T-helper 2 cell treated with Interferon-gamma antibody and Interleukin-4, amounts not matched to agents 100 ng/mL and 5 ng/mL, for 36 hours (primary cell): ENCODE data around the gene PTP4A2. TPM values are rescaled to one million over a fixed set of nuclear protein-coding genes. Genes with fewer than 3 reads are reported as not detected.
"Not testable (repeated sequence)": the region's sequence is repeated elsewhere in the genome, so short reads cannot be mapped to it uniquely, and the experiment has no call there.

Experiments
- intact Hi-C: fragments of 100-400 bp; cut with micrococcal nuclease; formaldehyde crosslinking; loops from one replicate; pipeline ENCODE4 v1.15.1; 2023
- total RNA-seq: library from RNA; stranded (reverse); gene quantifications from 2 replicates; pipeline ENCODE4 v1.2.3, GENCODE V29; 2022

The PTP4A2 gene
- total RNA-seq, 1 donor from 2014 or later, result 540 TPM

DNA sequence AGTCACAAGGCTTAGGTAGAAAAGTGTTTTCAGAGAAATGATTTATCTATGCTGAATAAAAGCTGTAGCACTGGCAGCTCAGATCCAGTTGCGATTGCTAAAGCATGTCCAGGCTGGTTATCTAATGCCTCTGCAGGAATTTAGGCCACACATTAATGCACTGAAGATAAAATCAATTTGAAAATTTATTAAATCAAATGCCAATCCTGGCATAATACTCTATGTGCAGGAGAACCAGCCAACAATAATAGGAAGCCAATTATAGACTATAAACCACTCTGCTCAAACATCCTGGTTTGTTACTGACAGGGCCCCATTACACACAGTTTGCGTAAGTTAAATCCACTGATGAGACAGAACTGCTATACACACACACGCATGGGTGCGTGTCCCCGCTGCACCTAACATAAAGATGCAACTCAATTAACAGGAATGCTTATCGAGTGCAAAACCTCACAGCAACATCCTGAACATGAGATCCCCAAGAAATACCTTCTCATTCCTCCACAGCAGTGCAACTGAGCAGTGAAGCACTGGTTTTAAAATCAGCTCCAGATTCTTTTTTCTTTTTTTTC is 40.6 kb downstream of the PTP4A2 start:
- intact Hi-C loops, result no loop called here

DNA sequence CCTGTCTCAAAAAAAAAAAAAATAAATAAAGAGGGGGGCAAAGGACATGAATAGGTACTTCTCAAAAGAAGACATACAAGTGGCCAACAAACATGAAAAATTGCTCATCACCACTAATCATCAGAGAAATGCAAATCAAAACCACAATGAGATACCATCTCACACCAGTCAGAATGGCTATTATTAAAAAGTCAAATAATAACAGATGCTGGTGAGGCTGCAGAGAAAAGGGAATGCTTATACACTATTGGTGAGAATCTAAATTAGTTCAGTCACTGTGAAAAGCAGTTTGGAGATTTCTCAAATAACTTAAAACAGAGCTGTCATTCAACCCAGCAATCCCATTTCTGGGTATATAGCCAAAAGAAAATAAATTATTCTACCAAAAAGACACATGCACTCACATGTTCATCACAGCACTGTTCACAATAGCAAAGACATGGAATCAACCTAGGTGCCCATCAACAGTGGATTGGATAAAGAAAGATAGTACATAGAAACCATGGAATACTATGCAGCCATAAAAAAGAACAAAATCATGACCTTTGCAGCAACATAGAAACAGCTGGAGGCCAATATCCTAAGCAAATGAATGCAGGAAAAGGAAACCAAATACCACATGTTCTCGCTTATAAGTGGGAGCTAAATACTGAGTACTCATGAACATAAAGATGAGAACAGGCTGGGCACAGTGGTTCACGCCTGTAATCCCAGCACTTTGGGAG is 42.5 kb downstream of the PTP4A2 start:
- intact Hi-C loops, result not testable (repeated sequence)

DNA sequence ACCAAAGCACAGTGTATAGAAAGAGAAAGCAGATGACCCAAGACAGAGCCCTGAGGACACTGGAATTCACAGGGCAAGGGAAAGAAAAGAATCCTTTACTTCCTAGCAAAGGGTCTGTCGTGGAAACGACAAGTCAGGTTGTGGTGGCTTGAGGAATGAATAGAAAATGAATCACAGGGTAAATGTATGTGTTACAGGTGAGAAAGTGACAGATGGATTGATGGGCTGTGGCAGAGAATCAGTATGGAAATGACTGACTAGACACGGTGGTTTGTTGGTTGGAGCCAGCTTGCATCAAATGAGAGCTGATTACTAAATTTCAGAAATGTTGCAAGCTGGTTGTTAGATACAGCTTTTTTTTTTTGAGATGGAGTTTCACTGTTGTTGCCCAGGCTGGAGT is 46.9 kb downstream of the PTP4A2 start:
- intact Hi-C loops, result loop anchor here (5.0 kb wide), 1 partner anchor 64 kb away; no protein-coding TSS in a partner anchor

DNA sequence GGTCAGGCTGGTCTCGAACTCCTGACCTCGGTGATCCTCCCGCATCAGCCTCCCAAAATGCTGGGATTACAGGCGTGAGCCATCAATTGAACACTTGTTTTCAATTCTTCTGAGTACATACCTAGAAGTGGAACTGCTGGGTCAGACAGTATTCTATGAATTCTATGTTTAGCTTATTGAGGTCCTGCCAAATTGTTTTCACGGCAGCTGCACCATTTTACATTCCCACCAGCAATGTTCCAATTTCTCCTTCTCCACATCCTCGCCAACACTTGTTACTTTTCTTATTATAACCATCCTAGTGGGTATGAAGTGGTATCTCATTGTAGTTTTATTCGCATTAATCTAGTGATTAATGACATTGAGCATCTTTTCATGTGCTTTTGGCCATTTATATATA is 49.9 kb downstream of the PTP4A2 start:
- intact Hi-C loops, result no loop called here

DNA sequence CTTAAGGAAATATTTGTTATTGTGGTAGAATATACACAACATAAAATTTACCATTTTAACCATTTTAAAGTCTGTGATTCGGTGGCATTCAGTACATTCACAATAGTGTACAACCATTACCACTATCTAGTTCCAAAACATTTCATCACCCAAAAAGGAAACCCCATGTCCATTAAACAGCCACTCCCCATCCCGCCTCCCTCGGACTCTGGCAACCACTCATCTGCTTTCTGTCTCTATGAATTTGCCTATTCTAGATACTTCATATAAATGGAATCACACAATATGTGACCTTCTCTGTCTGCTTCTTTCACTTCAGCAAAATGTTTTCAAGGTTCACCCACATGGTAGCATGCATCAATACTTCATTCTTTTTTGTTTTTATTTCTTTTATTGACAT is 51.3 kb downstream of the PTP4A2 start:
- intact Hi-C loops, result no loop called here

DNA sequence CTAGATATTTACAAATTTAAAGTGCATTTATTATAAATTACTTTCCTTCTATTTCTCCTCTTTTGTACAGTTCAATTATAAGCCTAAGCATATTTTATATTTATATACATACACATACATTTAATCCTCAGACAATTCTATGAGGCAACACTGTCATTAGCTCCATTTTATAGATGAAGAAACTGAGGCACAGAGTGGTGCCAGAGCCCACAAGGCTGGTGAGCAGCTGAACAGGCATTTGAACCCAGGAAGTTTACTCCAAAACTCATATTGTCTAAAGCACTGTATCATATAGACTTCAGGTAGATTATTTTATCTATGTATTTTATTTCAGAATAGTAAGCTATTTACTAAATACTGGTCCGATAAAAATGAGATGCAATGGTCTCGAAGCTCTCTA is 52.3 kb downstream of the PTP4A2 start:
- intact Hi-C loops, result no loop called here

DNA sequence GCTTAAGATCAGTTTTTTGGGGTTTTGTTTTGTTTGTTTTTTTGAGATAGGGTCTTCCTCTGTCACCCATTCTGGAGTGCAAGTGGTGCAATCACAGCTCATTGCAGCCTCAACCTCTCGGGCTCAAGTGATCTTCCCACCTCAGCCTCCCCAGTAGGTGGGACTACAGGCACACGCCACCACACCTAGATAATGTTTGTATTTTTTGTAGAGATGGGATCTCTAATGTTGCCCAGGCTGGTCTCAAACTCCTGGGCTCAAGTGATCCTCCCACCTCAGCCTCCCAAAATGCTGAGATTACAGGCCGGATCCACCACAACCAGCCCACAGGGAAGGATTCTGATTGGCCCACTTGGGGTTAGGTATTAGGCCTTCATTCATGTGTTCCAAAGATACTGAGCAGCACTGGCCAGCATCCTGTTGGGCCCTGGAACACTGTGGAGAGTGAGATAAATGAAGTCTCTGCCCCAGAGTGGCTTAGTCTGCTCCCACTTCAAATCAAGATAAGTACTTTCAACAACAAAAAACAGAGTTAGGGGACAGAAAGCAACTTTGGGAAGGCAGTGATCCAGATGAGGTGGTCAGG is 54.7 kb downstream of the PTP4A2 start:
- intact Hi-C loops, result no loop called here

DNA sequence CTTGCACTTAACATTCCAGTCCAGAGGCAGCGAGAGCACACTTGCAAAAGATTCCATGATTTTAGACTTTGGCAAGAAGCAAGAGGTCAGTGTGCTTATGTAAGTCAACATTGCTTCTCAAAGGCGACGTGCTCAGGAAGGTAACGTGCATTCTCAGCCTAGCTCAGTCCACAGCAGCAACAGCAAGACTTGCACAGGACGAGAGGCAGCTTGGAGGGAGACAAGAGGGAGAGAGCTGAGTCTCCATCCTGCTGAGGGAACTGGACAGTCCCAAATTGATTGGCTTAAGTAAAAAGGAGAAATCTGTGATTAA is 56.5 kb downstream of the PTP4A2 start:
- intact Hi-C loops, result no loop called here

DNA sequence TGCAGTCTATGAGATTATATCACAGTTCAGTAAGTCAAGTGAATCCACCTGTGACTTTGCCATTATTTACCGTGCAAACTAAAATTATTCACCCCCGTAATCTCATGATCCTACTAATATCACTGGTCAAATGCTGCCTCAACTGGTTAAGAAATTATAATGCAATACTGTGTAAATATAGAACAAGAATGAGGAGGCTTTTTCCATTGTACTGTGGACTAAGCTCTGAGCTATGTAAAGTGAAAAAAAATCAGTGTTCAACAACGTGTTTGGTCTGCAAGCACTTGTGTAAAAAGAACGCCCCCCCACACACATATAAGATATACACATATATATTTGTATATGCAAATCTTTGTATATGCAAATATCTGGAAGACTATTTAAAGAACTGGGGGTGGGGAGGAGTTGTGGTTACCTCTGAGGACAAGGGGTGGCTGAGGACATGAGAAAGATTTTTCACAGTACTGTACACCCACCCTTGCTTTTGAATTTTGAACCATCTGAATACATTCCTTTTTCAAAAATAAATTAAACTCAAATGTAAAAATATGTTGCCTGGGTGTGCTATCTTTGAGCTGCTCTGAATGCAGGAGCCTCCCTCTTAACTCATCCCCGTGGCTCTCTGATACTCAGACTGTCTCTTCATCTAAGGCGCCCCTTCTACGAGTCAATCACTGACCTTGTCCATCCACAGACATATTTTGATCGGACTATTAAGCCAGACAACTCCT is 57.0 kb downstream of the PTP4A2 start:
- intact Hi-C loops, result no loop called here

DNA sequence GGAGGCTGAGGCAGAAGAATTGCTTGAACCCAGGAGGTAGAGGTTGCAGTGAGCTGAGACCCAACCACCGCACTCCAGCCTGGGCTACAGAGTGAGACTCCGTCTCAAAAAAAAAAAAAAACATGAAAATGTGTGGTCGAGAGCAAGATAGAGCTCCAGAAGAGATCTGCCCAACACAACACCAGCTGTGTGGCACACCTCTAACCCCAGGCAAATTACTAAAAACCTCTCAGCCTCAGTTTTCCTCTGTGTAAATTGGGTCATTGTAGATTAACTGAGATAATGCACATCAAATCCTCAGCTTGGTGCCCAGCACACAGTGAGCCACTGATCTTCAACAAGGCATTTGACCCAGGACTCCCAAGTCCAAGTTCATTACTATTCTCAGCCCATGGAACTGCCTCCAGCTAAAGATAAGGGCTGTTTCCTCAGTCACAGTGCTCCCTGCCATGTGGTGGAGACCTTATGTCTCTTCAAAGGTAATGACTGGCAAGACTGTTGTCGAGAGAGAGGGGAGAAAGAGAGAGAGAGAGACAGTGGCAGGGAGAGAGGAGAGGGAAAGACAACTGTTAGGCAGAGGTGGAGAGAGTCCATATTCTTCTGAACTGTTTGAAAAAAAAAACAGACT is 58.1 kb downstream of the PTP4A2 start:
- intact Hi-C loops, result no loop called here

DNA sequence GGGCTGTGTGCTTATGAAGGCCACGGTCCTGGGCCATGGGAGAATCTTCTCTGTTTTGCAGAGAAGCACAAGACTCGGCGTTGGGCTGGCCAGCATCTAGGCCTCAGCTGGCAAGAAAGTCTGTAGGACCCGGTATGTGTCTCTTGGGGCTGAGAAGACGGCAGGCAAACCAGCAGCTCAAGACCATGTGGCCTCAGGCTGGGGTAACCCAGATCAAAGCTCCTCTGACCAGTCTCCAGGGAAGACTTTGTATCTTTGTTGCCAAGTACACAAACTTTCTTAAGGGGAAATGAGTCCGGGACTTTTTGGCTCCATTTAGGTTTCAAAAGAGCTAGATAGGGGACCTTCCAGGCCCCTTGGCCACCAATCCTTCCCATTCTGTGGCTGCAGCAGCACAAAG is 60.1 kb downstream of the PTP4A2 start:
- intact Hi-C loops, result no loop called here

DNA sequence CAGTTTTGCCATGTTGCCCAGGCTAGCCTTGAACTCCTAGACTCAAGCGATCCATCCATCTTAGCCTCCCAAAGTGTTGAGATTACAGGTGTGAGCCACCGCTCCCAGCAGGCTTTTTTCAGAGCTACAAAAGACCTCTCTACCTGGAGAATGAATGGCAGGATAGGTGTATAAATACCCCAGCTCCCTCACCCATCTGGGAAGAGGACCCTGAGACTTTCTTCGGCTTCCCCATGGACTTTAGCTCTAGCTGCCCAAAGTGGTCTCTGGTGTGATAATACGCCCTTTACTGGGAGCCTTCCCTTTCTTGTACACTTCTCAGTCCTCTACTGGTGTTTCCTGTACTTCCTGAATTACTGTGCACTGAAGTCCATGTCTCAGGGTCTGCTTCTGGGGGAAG is 60.6 kb downstream of the PTP4A2 start:
- intact Hi-C loops, result no loop called here

DNA sequence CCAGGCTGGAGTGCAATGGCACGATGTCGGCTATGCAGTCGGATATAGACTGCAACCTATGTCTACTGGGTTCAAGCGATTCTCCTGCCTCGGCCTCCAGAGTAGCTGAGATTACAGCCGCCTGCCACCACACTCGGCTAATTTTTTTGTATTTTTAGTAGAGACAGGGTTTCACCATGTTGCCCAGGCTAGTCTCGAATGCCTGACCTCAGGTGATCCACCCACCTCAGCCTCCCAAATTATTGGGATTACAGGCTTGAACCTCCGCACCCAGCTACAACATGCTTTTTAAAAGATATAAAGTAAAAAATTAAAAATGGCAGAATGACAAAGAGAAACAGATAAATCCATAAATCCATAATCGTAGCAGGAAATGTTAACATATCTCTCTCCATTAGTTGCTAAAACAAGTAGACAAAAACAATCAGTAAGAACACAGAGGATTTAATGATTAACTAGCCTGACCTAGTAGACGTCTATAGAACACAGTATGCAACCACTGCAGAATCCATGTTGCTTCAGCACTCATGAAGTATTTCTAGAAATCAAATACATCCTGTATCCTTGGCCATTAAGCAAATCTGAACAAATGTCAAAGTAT is 62.4 kb downstream of the PTP4A2 start:
- intact Hi-C loops, result no loop called here

DNA sequence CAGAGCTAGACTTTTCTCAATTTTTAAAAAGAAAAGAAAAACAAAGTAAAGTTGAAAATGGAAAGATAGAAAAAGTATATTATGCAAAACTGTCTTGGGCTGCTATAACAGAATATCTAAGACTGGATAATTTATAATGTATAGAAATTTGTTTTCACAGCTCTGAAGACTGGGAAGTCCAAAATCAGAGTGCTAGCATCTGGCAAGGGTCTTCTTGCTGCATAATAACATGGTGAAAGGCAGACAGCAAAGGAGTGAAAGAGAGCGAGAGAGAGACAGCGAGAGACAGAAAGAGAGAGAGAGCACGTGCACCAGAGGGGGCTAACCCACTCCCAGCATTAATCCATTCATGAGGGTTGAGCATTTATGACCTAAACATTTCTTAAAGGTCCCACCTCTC is 63.2 kb downstream of the PTP4A2 start:
- intact Hi-C loops, result no loop called here

DNA sequence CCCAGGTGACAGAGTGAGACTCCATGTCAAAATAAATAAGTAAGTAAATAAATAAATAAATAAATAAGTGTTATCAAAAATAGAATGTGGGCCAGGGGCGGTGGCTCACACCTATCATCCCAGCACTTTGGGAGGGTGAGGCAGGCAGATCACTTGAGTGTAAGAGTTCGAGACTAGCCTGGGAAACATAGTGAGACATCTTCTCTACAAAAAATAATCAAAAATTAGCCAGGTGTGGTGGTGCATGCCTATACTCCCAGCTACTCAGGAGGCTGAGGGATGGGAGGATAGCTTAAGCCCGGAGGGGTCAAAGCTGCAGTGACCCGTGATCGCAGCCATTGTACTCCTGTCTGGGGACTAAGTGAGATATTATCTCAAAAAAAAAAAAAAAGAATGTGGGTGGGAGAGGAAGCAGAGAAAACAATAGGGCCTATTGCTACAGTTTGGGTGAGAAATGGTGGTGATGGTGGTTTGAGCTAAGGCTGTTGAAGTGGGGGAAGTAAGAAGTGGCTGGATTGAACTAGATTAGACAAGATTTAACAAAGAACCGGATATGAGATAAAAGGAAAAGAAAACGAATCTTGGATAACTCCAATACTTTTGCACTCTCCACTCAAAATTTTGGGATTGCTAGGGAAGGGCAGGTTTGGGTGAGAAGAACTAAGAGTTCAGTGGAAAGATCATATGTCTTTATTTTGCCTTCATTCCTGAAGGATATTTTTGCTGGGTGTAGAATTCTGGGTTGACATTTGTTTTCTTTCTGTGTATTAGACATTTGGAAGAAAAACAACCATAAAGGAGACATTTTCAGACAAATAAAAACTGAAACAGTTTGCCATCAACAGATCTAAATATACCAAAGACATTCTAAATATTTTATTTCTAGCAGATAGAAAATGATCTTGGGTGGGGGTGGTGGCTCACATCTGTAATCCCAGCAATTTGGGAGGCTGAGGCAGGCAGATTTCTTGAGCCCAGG is 65.2 kb downstream of the PTP4A2 start:
- intact Hi-C loops, result no loop called here

DNA sequence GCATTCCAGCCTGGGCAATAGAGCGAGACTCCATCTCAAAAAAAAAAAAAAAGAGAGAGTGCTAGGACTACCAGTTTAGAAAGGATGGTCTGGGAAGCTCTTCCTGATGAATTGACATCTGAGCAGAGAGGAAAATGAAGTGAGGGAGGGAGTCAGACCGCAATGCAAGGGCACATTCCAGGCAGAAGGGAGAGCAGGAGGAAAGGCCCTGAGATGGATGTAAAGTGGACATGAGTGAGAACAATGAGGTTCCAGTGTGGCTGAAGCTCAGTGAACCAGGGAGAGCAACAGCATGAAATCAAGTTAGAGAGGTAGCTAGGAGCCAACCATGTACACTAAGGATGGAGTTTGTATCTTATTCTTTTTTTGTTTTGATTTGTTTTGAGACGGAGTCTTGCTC is 66.5 kb downstream of the PTP4A2 start:
- intact Hi-C loops, result no loop called here

DNA sequence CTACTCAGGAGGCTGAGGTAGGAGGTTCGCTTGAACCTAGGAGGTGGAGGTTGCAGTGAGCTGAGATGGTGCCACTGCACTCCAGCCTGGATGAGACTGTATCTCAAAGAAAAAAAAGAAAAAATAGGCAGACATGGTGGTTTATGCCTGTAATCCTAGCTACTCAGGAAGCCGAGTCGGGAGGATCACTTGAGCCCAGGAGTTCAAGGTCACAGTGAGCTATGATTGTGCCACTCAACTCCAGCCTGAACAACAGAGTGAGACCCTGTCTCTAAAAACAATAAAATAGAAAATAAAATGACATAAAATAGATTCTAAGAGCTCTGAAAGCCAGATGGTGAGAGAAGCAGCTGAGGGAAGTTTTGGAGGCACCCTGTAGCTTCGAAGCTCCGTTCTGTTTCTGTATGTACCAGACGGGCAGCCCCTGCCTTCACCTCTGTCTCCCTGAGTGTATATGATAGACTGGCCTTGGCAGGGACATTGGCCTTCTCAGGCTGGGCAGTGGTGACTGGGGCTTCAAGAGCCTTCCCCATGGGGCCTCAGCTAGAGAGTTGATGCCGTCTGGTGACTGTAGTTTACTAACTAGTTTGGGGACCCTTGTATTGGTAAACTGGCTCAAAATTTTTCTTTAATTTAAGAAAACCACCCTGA is 68.0 kb downstream of the PTP4A2 start:
- intact Hi-C loops, result no loop called here

DNA sequence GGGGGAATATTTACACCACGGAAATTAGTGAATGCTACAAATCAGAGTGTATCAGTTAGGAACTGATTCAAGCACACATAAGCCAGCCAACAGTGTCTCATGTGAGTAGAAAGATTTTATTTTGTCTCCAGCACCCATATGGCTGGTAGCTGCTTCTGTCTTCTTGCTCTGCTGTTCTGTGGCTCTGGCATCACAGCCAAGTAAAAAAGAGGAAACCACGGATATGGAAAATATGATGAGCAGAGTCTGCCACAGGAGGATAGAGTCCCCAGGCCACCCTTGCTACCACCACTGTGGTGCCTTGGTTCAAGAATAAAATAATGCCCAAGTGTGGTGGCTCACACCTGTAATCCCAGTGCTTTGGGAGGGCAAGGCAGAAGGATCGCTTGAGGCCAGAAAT is 68.7 kb downstream of the PTP4A2 start:
- intact Hi-C loops, result no loop called here

DNA sequence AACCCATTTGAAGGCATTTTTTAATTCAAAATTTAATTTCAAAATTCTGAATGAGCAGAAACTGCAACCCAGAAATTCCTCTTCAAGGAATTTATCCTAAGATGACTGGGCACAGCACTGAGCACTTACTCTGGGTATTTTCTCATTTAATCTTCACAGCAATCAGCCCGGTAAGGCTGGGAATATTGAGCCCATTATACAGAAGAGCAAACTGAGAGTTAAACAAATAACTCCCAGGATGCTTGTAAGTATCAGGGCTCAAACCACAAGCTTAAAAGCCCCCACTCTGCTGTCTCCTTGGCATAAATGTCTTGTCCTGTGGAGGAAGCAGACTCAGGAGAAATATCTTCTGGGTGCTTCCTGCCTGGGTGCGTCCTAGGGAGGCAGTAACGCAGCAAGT is 69.3 kb downstream of the PTP4A2 start:
- intact Hi-C loops, result no loop called here

DNA sequence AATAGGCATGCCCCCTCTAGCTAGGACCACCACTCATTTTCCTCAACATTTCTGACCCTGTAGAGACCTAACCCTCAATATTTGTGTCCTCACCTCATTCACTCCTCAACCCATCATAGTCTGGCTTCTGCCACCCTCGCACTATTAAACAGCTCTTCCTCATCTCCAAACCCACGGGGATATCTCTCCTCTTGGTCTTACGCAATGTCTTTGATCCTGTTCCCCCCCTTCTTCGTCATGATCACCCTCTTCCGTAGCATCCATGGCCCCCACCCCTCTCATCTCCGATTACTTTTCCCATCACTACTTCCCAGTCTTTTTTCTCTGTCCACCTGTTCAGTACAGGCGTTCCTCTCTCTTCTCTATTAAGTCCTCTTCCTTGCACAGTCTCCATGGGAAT is 70.6 kb downstream of the PTP4A2 start:
- intact Hi-C loops, result no loop called here
